H9 (cell line): ENCODE results near the gene SLC12A5. TPM values are rescaled to one million over a fixed set of nuclear protein-coding genes. Genes with fewer than 3 reads are reported as not detected.

ENCODE experiments used
- DNase-seq: peaks from one replicate; pipeline ENCODE4 v3.0.0-alpha.2; 2017
- H2AFZ ChIP-seq: one replicate; pipeline ENCODE4 v1.6.1; 2013; ENCODE audit warnings: mild to moderate bottlenecking, low read length, control low read depth, moderate library complexity
- H2AK5ac ChIP-seq: 2 replicates; pipeline ENCODE4 v1.6.1; 2013; ENCODE audit warnings: low read length, control low read depth, mixed read lengths; ENCODE audit not compliant: insufficient read length
- H2BK120ac ChIP-seq: one replicate; pipeline ENCODE4 v1.6.1; 2013; ENCODE audit warnings: low read depth, mild to moderate bottlenecking, low read length, control low read depth, inconsistent platforms; ENCODE audit not compliant: poor library complexity, severe bottlenecking
- H2BK12ac ChIP-seq: 2 replicates; pipeline ENCODE4 v1.6.1; 2013; ENCODE audit warnings: low read length, control low read depth, mixed read lengths, low read depth; ENCODE audit not compliant: insufficient read length
- H2BK15ac ChIP-seq: 2 replicates; pipeline ENCODE4 v1.6.1; 2013; ENCODE audit warnings: low read depth, low read length, control low read depth
- H2BK20ac ChIP-seq: one replicate; pipeline ENCODE4 v1.6.1; 2013; ENCODE audit warnings: low read depth, mild to moderate bottlenecking, low read length, control low read depth, inconsistent platforms; ENCODE audit not compliant: poor library complexity, severe bottlenecking
- H2BK5ac ChIP-seq: 2 replicates; pipeline ENCODE4 v1.6.1; 2013; ENCODE audit warnings: low read length, control low read depth, mixed read lengths; ENCODE audit not compliant: insufficient read length
- H3K14ac ChIP-seq: 2 replicates; pipeline ENCODE4 v1.6.1; 2013; ENCODE audit warnings: low read length, control low read depth; ENCODE audit not compliant: insufficient read depth
- H3K18ac ChIP-seq: 2 replicates; pipeline ENCODE4 v1.6.1; 2013; ENCODE audit warnings: low read depth, mild to moderate bottlenecking, mixed read lengths, low read length, control low read depth; ENCODE audit not compliant: insufficient read length
- H3K23ac ChIP-seq: 2 replicates; pipeline ENCODE4 v1.6.1; 2013; ENCODE audit warnings: low read length, control low read depth, mixed read lengths, low read depth; ENCODE audit not compliant: insufficient read length
- H3K23me2 ChIP-seq: 2 replicates; pipeline ENCODE4 v1.6.1; 2013; ENCODE audit warnings: low read depth, mild to moderate bottlenecking, mixed read lengths, low read length, control low read depth; ENCODE audit not compliant: insufficient read length, poor library complexity, severe bottlenecking
- H3K27ac ChIP-seq: 2 replicates; pipeline ENCODE4 v1.5.1; 2013; ENCODE audit warnings: low read length, control low read depth, mixed read lengths, low read depth; ENCODE audit not compliant: insufficient read length
- H3K27me3 ChIP-seq: 2 replicates; pipeline ENCODE4 v1.6.1; 2013; ENCODE audit warnings: low read length, control low read depth, inconsistent platforms; ENCODE audit not compliant: insufficient read depth
- H3K4ac ChIP-seq: 2 replicates; pipeline ENCODE4 v1.6.1; 2013; ENCODE audit warnings: low read depth, mild to moderate bottlenecking, control low read depth, inconsistent platforms, low read length, moderate library complexity
- H3K4me1 ChIP-seq: 2 replicates; pipeline ENCODE4 v1.6.1; 2013; ENCODE audit warnings: low read length, control low read depth, inconsistent platforms; ENCODE audit not compliant: insufficient read depth
- H3K4me2 ChIP-seq: 2 replicates; pipeline ENCODE4 v1.6.1; 2013; ENCODE audit warnings: low read length, control low read depth, mixed read lengths; ENCODE audit not compliant: insufficient read length, insufficient read depth
- H3K56ac ChIP-seq: 2 replicates; pipeline ENCODE4 v1.6.1; 2013; ENCODE audit warnings: low read depth, mild to moderate bottlenecking, mixed read lengths, low read length, control low read depth; ENCODE audit not compliant: insufficient read length
- H3K79me1 ChIP-seq: 2 replicates; pipeline ENCODE4 v1.6.1; 2013; ENCODE audit warnings: low read depth, mild to moderate bottlenecking, moderate library complexity, low read length, control low read depth, inconsistent platforms; ENCODE audit not compliant: insufficient read depth, poor library complexity, severe bottlenecking
- H3K79me2 ChIP-seq: 2 replicates; pipeline ENCODE4 v1.6.1; 2013; ENCODE audit warnings: low read length, control low read depth, inconsistent platforms; ENCODE audit not compliant: insufficient read depth
- H3K9ac ChIP-seq: 2 replicates; pipeline ENCODE4 v1.6.1; 2013; ENCODE audit warnings: low read length, control low read depth, mixed read lengths; ENCODE audit not compliant: insufficient read length; ENCODE audit errors: extremely low read depth
- H3K9me3 ChIP-seq: one replicate; pipeline ENCODE4 v1.6.1; 2013; ENCODE audit warnings: low read depth, low read length, inconsistent platforms; ENCODE audit not compliant: control insufficient read depth
- H3T11ph ChIP-seq: one replicate; pipeline ENCODE4 v1.6.1; 2013; ENCODE audit warnings: mild to moderate bottlenecking, low read length, control low read depth, inconsistent platforms
- H4K20me1 ChIP-seq: one replicate; pipeline ENCODE4 v1.6.1; 2013; ENCODE audit not compliant: control insufficient read depth, insufficient read length, insufficient read depth
- H4K5ac ChIP-seq: 2 replicates; pipeline ENCODE4 v1.6.1; 2013; ENCODE audit warnings: low read depth, mild to moderate bottlenecking, mixed read lengths, low read length, control low read depth; ENCODE audit not compliant: insufficient read length
- H4K8ac ChIP-seq: replicated peaks from 2 replicates; pipeline ENCODE4 v1.6.1; 2013; ENCODE audit warnings: low read length, control low read depth, mixed read lengths, low read depth; ENCODE audit not compliant: insufficient read length
- H4K91ac ChIP-seq: 2 replicates; pipeline ENCODE4 v1.6.1; 2013; ENCODE audit warnings: low read depth, mild to moderate bottlenecking, moderate library complexity, mixed read lengths, low read length, control low read depth; ENCODE audit not compliant: insufficient read length
- H3K27ac Mint-ChIP-seq, 3 experiments: 2 replicates in 2 of 3; 3 replicates in 1 of 3; pipeline ENCODE4 v1.8.0; 2020 to 2021; ENCODE audit warnings: mixed read lengths in 3 of 3, mild to moderate bottlenecking in 1 of 3, moderate library complexity in 1 of 3
- H3K27me3 Mint-ChIP-seq: 2 replicates; pipeline ENCODE4 v1.8.0; 2021; ENCODE audit warnings: low read depth, mild to moderate bottlenecking, moderate library complexity, mixed read lengths
- H3K36me3 Mint-ChIP-seq, 3 experiments: 2 replicates in 2 of 3; 3 replicates in 1 of 3; pipeline ENCODE4 v1.8.0; 2020 to 2021; ENCODE audit warnings: low read depth in 3 of 3, mixed read lengths in 3 of 3; ENCODE audit not compliant: insufficient read depth in 1 of 3
- H3K4me1 Mint-ChIP-seq, 2 experiments: 2 replicates each; pipeline ENCODE4 v1.8.0; 2020; ENCODE audit warnings: mixed read lengths in 2 of 2
- H3K4me3 Mint-ChIP-seq, 2 experiments: 2 replicates in 1 of 2; 3 replicates in 1 of 2; pipeline ENCODE4 v1.8.0; 2020 to 2021; ENCODE audit warnings: mild to moderate bottlenecking in 2 of 2, mixed read lengths in 2 of 2, moderate library complexity in 1 of 2
- H3K9me3 Mint-ChIP-seq, 2 experiments: 2 replicates in 1 of 2; 3 replicates in 1 of 2; pipeline ENCODE4 v1.8.0; 2020; ENCODE audit warnings: mild to moderate bottlenecking in 2 of 2, mixed read lengths in 2 of 2, moderate library complexity in 1 of 2
- WGBS: extraction: QIAGEN DNeasy Blood & Tissue Kit; methylation state at CpG from one replicate; pipeline ENCODE4 v1.1.7; 2013; ENCODE audit warnings: missing lambda C conversion rate, low lambda C conversion rate, mixed read lengths; ENCODE audit not compliant: insufficient read length; ENCODE audit errors: extremely low coverage; 5-methylcytosine and 5-hydroxymethylcytosine counted together
- total RNA-seq: library from RNA; stranded (reverse); gene quantifications from 2 replicates; pipeline ENCODE4 v1.2.1, GENCODE V29; 2021
- TF ChIP-seq, protein P1 (sequence below): fragments of 200-600 bp; sonication (generic); conservative IDR thresholded peaks from 3 replicates; pipeline ENCODE4 v1.8.0; 2021; ENCODE audit warnings: antibody characterized with exemption, mild to moderate bottlenecking

SLC12A5 gene
- total RNA-seq, 1 experiment from 2014 or later = 8.7 TPM

- H3K18ac ChIP-seq = no peak overlapping the region
- no peak overlapping the region for H2AK5ac ChIP-seq
- no peak overlapping the region for H2BK5ac ChIP-seq
- no peak overlapping the region for H3K27ac ChIP-seq
- no peak overlapping the region for H2BK12ac ChIP-seq
- H2BK120ac ChIP-seq = no peak overlapping the region
- no peak overlapping the region for H3K4me2 ChIP-seq
- H3K4me3 Mint-ChIP-seq = no peak overlapping the region; a peak in 1 of 5 replicates
- H4K5ac ChIP-seq = no peak overlapping the region
- WGBS = no CpG with 5 or more reads among the region's 1 CpG
- 0 out of 7 replicates have a peak, but pooled peaks cover 0 to 1% (median 0%) of the 10 kb centered on the region in 3 experiments for H3K36me3 Mint-ChIP-seq
- no peak overlapping the region for H4K91ac ChIP-seq
- H2AFZ ChIP-seq = no peak overlapping the region
- H3K27ac Mint-ChIP-seq = no peak overlapping the region
- H3K4ac ChIP-seq = no peak overlapping the region
- no peak overlapping the region for H2BK15ac ChIP-seq
- no peaks in the 10 kb centered on the region for H3K4me1 ChIP-seq
- H3K27me3 ChIP-seq = peaks cover 25% of the 10 kb centered on the region; the same call in 1 of the 2 replicates
- peaks cover 18% of the 10 kb centered on the region for H3K23me2 ChIP-seq
- H3K79me1 ChIP-seq = no peaks in the 10 kb centered on the region
- no peak overlapping the region for H3K23ac ChIP-seq
- no peaks in the 10 kb centered on the region for H3K9me3 Mint-ChIP-seq
- no peak overlapping the region for H3K14ac ChIP-seq
- no peak overlapping the region for H4K8ac ChIP-seq
- no peaks in the 10 kb centered on the region for H4K20me1 ChIP-seq
- TF ChIP-seq, protein P1, sequence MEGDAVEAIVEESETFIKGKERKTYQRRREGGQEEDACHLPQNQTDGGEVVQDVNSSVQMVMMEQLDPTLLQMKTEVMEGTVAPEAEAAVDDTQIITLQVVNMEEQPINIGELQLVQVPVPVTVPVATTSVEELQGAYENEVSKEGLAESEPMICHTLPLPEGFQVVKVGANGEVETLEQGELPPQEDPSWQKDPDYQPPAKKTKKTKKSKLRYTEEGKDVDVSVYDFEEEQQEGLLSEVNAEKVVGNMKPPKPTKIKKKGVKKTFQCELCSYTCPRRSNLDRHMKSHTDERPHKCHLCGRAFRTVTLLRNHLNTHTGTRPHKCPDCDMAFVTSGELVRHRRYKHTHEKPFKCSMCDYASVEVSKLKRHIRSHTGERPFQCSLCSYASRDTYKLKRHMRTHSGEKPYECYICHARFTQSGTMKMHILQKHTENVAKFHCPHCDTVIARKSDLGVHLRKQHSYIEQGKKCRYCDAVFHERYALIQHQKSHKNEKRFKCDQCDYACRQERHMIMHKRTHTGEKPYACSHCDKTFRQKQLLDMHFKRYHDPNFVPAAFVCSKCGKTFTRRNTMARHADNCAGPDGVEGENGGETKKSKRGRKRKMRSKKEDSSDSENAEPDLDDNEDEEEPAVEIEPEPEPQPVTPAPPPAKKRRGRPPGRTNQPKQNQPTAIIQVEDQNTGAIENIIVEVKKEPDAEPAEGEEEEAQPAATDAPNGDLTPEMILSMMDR = no peak
- no peak overlapping the region for H2BK20ac ChIP-seq
- no peak overlapping the region for H3T11ph ChIP-seq
- peaks cover 95% of the 10 kb centered on the region for H3K27me3 Mint-ChIP-seq
- peaks cover 17 to 19% of the 10 kb centered on the region in 2 experiments for H3K4me1 Mint-ChIP-seq
- no peaks in the 10 kb centered on the region for H3K9me3 ChIP-seq
- no peak overlapping the region for H3K56ac ChIP-seq
- no peak overlapping the region for H3K9ac ChIP-seq
- DNase-seq = no peak
- no peaks in the 10 kb centered on the region for H3K79me2 ChIP-seq
Observed at GRCh38 chr20:46055269-46055668, 26.3 kb downstream of the SLC12A5 start.
